GM18861 (cell line): Measurements from ENCODE around the gene GPR50.

ENCODE experiments used
- ATAC-seq: cut with Tn5 transposase; IDR thresholded peaks from one replicate; pipeline ENCODE4 v1.9.1; 2021; ENCODE audit not compliant: unreplicated experiment

GPR50 gene

GRCh38 chrX:151176231-151176750 lies at the start of gene GPR50:
Gene GPR50 (plus strand): TSS chrX:151176584. CDS start chrX:151176722, 138 bp downstream.
- no peak for ATAC-seq

DNA sequence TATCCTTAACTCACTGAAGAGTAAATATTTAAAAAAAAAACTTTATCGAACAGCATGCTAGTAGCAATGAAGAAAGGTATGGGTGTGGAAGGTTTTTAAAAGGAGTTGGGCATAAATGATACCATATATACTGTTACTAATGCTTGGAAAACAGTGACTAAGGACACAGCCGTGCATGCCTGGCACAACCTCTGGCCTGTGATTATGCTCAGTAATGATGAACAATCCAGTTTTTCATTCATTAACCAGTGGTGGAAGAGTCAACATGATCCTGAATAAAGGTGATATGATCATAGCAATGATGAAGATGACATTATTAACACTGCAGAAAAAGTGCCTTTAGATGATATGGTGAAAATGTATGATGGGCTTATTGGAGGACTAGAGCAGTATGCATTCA lies 43.9 kb upstream of the GPR50 start:
- ATAC-seq, result no peak

GRCh38 chrX:151151665-151152267 lies 24.6 kb upstream of the GPR50 start:
- ATAC-seq, result peak; percentile 83

- ATAC-seq, result no peak
Measured at GRCh38 chrX:151153086-151153485, 23.3 kb upstream of the GPR50 start.

DNA sequence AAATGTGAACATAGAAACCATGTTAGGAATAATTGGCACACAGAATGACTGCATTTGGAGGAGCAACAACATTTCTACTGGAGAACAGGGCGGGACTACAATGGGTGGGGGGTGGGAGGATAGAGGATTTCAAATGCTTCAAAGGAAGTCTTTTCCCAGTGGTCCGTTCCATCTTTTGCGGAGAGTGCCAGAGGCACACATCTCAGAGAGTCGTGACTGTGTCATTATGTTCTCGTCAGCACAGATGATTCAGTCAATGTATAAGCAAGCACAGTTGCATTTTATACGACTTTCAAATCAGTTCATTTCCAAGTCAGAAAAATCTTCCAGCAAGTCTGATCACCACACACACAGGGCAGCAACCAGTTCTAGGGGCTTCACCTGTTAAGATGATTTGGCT lies 22.7 kb upstream of the GPR50 start:
- ATAC-seq, result no peak

DNA sequence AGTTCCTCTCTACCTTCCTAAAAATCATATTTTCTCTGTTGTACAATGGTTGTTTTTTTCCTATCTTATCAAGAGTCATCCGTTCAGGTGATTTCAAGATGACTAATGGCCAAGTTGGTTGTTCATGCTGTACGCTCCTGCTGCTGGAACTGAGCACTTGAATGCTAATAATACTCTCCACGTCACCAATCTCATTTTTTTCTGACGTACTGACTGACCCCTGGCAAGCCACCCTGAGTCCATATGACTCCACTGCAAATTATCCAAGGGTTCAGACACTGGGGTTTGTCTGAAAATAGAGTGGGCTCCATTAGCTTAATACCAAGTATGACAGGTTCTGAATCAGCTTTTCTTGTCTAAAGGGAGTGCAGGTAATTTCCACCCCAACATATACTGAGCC lies 21.1 kb upstream of the GPR50 start:
- no peak for ATAC-seq

DNA sequence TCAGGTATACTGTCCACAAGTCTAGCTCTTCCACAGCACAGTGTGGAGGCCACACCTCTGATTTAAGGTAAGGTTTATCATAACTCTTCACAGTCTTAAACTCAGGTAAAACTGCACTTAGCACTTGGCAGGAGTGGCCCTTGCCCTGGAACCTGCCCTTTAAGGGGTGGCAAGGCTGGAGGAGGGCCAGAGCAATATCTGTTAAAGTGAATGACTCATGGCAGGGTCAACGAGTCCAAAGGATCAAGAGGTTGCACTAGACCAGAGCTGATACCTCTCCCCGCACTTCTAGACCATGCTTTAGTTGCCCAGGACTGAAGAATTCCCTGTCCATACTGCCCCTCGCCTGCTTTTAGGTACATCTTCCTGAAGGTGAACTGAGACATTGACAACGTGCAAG lies 14.7 kb upstream of the GPR50 start:
- no peak for ATAC-seq

DNA sequence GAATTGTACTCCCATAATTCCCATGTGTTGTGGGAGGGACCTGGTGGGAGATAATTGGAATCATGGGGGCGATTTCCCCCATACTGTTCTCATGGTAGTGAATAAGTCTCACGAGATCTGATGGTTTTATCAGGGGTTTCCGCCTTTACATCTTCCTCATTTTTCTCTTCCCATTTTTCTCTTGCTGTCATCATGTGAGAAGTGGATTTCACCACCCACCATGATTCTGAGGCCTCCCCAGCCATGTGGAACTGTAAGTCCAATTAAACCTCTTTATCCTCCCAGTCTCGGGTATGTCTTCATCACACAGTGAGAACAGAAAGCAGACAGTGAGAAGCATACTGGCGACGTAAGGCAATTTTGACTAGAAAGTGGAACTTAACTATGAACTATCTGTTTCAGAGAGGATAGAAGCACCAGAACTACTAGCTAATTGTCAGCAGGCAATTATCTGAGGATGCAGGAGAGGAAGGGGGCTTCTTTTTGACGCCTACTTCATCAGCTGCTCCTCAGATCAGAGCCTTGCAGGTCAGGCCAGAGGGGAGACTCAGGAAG lies 8.5 kb upstream of the GPR50 start:
- ATAC-seq, result no peak

DNA sequence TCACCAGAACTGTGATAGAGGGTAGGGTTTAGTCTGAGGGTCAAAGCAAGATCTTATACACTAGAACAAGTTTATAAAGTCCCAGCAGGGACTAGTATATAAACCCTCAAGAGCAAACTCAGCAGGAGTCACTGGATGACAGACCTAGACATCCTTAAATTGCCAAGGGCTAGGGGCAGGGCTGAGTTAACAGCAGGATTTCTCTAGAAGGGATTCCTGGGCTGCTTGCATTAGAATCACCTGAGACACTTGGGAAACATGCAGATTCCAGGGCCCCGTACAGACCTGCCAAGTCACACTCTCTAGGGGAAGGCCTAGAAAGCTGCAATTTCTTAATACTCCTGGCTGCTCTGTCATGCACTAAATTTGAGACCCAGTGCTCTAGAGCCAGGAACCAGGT lies 6.6 kb upstream of the GPR50 start:
- no peak for ATAC-seq

GRCh38 chrX:151174581-151175282 lies 1.7 kb upstream of the GPR50 start:
- ATAC-seq, result no peak

GRCh38 chrX:151175283-151176062 lies 911 bp upstream of the GPR50 start:
- no peak for ATAC-seq

DNA sequence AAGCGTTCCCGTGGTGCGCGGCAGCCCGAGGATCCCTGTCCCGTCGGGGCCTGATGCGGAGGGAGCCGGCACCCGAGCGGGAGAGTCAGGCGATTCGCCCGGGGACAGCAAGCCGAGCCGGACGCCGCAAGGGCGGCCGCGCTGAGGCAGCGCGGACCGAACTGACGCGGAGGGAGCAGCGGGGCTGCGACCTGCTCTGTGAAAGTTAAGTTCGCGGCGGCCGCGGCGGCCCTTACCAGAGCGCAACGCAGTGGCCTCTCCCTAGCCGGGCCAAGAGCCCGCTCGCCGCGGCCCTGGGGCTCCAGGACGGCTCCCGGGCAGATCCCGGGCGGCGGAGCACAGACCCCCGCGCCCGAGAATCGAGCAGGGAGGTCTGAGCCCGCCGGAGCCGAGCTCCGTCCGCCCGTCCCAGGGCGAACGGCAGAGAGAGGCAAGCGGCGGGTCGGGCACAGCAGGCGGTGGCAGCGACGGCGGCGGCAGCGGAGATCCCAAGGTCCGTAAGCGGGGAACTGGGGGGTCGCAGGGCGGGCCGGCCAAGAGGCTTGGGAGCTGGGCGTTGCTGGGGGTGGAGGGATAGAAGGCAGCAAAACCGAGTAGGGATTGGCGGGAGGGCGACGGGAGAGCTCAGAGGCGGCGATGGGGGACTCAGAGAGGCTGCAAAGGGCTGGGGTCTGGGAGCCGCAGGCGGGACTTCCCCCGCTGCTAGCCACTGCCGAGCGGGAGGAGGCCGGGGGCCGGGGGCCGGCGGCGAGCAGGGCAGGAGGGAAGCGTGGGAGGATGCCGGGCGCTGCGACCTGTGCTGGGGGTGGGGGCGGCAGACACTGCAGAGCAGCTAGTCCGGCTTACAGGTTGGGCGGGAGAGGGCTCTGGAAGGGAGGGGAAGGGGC lies 1.0 kb downstream of the GPR50 start:
- ATAC-seq, result no peak

DNA sequence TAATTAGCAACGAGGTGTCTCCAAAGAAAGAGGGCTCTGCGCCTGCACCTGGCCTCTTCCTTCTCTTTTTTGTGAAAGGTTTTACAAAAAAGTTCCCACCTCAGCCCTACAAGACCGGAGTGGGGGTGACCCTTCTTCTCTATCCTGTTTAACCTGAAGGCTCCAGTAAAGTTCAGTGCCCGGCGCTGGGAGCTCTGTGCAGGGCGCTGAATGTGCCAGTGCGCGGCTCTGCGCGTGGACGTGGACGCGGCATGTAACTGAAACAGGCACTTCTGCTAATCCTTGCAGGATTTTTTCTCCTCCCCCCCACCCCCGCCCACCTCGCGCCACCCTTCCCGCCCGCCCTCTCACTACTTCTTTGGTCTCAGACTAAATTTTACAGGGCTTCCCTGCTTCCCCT lies 2.4 kb downstream of the GPR50 start:
- ATAC-seq, result no peak

DNA sequence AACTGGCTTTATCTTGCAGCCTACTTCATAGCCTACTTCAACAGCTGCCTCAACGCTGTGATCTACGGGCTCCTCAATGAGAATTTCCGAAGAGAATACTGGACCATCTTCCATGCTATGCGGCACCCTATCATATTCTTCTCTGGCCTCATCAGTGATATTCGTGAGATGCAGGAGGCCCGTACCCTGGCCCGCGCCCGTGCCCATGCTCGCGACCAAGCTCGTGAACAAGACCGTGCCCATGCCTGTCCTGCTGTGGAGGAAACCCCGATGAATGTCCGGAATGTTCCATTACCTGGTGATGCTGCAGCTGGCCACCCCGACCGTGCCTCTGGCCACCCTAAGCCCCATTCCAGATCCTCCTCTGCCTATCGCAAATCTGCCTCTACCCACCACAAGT lies 4.0 kb downstream of the GPR50 start:
- ATAC-seq, result no peak

- no peak for ATAC-seq
Measured at GRCh38 chrX:151181088-151181487, 4.7 kb downstream of the GPR50 start.

- no peak for ATAC-seq
Measured at GRCh38 chrX:151183233-151183753, 6.9 kb downstream of the GPR50 start.

DNA sequence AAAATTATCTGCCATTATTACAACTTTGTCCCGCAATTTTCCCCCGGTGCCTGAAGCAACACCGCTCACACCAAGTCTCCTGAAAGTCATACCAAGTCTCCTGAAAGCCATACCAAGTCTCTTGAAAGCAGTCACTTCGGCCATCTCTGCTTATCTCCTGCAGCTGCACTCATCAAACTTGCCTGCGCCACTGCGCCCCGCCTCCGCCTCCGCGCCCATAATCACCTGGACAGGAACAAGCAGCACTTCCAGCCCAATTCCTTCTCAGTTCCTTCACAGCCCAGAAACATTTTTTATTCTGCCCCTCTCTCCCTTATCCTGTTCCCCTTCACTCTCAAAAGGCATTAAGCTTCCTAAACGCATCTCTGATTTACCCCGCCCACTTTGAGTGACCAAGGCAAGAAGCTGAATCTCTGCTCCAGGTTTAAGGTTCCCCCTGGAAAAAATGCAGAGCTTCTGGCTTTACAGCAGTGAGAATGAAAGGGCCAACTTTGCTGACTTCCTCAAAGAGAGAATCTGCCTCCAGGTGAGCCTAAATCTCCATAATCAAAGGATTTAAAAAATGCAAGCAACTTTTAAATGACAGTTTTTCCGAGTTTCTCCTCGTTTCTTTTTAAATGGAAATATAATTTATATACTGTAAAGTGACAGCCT lies 7.7 kb downstream of the GPR50 start:
- no peak for ATAC-seq

DNA sequence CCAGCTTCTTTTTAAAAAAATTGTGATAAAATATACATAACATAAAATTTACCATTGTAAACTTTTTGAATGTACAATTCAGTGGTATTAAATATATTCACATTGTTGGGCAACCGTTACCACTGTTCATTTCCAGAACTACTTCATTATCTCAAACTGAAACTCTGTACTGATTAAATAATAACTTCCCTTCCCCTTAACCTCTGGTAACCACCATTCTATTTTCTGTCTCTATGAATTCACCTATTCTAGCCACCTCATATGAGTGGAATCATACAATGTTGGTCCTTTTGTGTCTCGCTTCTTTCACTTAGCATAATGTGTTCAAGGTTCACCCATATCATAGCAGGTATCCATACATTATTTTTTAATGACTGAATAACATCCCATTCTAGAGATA lies 8.3 kb downstream of the GPR50 start:
- peak; percentile 88 for ATAC-seq

DNA sequence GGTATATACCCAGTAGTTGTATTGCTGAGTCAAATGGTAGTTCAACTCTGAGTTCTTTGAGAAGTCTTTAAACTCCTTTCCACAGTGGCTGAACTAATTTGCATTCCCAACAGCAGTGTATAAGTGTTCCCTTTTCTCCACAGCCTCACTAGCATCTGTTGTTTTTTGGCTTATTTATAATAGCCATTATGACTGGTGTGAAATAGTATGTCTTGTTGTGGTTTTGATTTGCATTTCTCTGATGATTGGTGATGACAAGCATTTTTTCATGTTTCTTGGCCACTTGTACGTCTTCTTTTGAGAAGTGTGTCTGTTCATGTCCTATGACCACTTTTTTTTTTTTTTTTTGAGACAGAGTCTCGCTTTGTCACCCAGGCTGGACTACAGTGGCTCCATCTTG lies 30.5 kb downstream of the GPR50 start:
- no peak for ATAC-seq

DNA sequence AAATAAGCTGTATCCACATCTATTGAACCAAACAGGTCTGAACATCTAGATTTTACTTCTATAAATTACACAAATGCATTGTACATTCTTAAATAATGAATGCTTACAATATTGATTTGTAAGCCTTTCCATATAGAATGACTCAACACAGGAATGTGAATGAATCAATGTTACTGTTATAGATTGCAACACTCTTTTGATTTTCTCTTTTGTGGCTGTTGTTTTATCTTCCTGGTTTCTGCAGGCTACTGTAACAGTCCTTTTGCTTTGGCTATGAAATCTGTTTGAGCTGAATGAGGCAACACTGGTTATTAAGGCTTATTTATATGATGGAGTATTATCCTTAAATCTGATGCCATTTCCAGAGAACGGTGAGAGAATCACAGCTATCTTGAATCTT lies 49.5 kb downstream of the GPR50 start:
- no peak for ATAC-seq
